ENCODE results near the gene PCDHGC4.

PCDHGC4 gene

DNA sequence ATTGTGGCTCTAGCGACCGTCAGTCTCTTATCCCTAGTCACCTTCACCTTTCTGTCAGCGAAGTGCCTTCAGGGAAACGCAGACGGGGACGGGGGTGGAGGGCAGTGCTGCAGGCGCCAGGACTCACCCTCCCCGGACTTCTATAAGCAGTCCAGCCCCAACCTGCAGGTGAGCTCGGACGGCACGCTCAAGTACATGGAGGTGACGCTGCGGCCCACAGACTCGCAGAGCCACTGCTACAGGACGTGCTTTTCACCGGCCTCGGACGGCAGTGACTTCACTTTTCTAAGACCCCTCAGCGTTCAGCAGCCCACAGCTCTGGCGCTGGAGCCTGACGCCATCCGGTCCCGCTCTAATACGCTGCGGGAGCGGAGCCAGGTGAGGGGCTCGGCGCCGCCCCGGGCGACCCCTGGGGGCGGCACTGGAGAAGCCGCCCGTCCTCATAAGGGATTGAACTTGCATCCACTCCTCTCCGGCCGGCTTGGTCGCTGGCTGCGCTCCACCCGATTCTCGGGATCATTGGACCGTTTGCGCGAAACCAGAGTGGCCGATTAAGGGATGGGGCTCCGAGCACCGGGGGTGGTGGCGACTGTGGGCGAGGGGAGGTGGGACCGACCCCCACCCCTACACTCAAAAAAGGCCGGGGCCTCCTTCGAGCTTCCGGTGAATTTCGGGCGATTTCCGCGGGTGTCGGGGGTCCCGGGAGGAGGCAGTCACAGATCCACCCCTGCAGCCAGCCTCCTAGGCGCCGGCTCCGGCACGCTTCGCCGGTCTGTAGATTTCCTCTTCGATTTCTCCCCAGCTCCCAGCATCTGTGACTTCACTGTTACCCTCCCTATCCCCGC is 6.7 kb downstream of the PCDHGC4 start:
- Histone ChIP-seq H3K4me2 (ENCODE audit: low read length) (peak overlapping the region; percentile 23; the same call in 1 of the 2 replicates), H4K20me1 (ENCODE audit: insufficient read depth, low read length) (no peaks in the 10 kb centered on the region), H3K79me2 (ENCODE audit: insufficient read depth, low read length) (no peaks in the 10 kb centered on the region), H3K9ac (ENCODE audit: low read length) (no peak overlapping the region), H2AFZ (ENCODE audit: low read length) (no peak overlapping the region), H3K9me2 (ENCODE audit: low read depth, low read length) (no peaks in the 10 kb centered on the region), H3K27ac (ENCODE audit: low read depth, low read length, poor library complexity, severe bottlenecking) (no peak overlapping the region), H3K27me3 (ENCODE audit: insufficient read depth, low read length) (no peaks in the 10 kb centered on the region), H3K4me1 (ENCODE audit: insufficient read depth, low read length, severe bottlenecking) (no peaks in the 10 kb centered on the region), H3F3A (ENCODE audit: insufficient read depth, low read length) (no peaks in the 10 kb centered on the region), H3K36me3 (ENCODE audit: insufficient read depth, low read length) (no peaks in the 10 kb centered on the region), H3K9me3 (ENCODE audit: low read length) (no peaks in the 10 kb centered on the region), H3K4me3 (ENCODE audit: low read depth, low read length, poor library complexity, severe bottlenecking) (peak overlapping the region; percentile 34)
- TF ChIP-seq EZH2 (IDR thresholded peaks at IDR 0.05; ENCODE audit: borderline replicate concordance, low read length) (no peak), CTCF (IDR thresholded peaks at IDR 0.05; ENCODE audit: low read length) (no peak)

GRCh38 chr5:141492168-141492885 is 7.5 kb downstream of the PCDHGC4 start:
- Histone ChIP-seq H3K9ac (ENCODE audit: low read length) (no peak overlapping the region), H4K20me1 (ENCODE audit: insufficient read depth, low read length) (no peaks in the 10 kb centered on the region), H3K9me3 (ENCODE audit: low read length) (no peaks in the 10 kb centered on the region), H3K27me3 (ENCODE audit: insufficient read depth, low read length) (no peaks in the 10 kb centered on the region), H3K4me3 (ENCODE audit: low read depth, low read length, poor library complexity, severe bottlenecking) (peak overlapping the region; percentile 34), H3K4me1 (ENCODE audit: insufficient read depth, low read length, severe bottlenecking) (no peaks in the 10 kb centered on the region), H3K4me2 (ENCODE audit: low read length) (peak overlapping the region; percentile 23; the same call in 1 of the 2 replicates), H3K9me2 (ENCODE audit: low read depth, low read length) (no peaks in the 10 kb centered on the region), H3K79me2 (ENCODE audit: insufficient read depth, low read length) (no peaks in the 10 kb centered on the region), H2AFZ (ENCODE audit: low read length) (no peak overlapping the region), H3K27ac (ENCODE audit: low read depth, low read length, poor library complexity, severe bottlenecking) (no peak overlapping the region), H3K36me3 (ENCODE audit: insufficient read depth, low read length) (no peaks in the 10 kb centered on the region), H3F3A (ENCODE audit: insufficient read depth, low read length) (no peaks in the 10 kb centered on the region)
- TF ChIP-seq EZH2 (IDR thresholded peaks at IDR 0.05; ENCODE audit: borderline replicate concordance, low read length) = no peak
- TF ChIP-seq CTCF (IDR thresholded peaks at IDR 0.05; ENCODE audit: low read length) = no peak

DNA sequence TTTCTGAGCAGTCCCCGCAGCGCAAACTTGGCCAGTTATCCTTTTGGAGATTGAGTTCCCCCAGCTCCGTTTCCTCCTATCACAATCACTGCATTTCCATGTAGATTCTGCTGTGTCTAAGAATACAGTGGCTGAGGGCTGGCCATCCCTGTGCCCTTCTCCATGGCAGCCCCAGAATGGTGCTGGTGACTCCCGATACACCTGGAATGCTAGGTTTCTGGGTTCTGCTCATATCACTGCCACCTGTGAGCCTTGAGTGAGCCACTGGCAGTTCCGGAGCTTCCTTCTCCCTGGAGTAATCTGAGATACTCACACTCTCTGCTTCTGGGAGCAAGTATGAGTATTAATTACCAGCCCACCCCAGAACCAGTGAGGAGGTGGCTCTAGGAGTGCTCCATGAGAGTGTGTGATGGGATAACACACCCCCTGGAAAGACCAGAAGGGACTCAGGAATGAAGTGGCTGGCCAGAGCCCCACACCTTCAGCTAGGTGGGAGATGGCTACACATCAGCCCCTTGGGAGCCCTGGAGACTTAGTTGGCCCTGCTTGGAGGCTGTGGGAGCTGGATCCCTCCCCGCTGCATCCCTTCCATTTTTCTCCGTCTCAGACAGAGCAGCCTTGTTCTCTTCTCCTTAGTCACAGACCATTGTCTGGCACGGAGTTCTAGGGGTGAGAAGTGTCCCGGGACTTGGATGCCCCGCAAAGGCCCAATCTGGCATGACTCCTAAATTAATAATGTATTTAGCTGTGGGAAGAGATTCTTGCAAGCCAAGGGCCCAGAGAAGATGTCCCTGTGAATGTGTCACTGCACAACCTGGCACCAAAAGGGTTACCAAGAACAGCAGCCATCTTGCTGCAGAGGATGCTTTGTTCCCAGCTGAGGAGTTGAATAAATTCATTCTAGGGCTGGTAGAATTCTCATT is 8.9 kb downstream of the PCDHGC4 start:
- no peaks in the 10 kb centered on the region for H3K36me3 ChIP-seq (ENCODE audit: insufficient read depth, low read length)
- H3F3A ChIP-seq (ENCODE audit: insufficient read depth, low read length) = no peaks in the 10 kb centered on the region
- H3K27ac ChIP-seq (ENCODE audit: low read depth, low read length, poor library complexity, severe bottlenecking) = no peak overlapping the region
- no peaks in the 10 kb centered on the region for H3K9me2 ChIP-seq (ENCODE audit: low read depth, low read length)
- no peaks in the 10 kb centered on the region for H4K20me1 ChIP-seq (ENCODE audit: insufficient read depth, low read length)
- no peak for TF ChIP-seq EZH2 (IDR thresholded peaks at IDR 0.05; ENCODE audit: borderline replicate concordance, low read length)
- TF ChIP-seq CTCF (IDR thresholded peaks at IDR 0.05; ENCODE audit: low read length) = no peak
- H3K9me3 ChIP-seq (ENCODE audit: low read length) = no peaks in the 10 kb centered on the region
- no peak overlapping the region for H3K4me3 ChIP-seq (ENCODE audit: low read depth, low read length, poor library complexity, severe bottlenecking)
- no peaks in the 10 kb centered on the region for H3K79me2 ChIP-seq (ENCODE audit: insufficient read depth, low read length)
- H3K4me1 ChIP-seq (ENCODE audit: insufficient read depth, low read length, severe bottlenecking) = no peaks in the 10 kb centered on the region
- no peak overlapping the region for H2AFZ ChIP-seq (ENCODE audit: low read length)
- no peaks in the 10 kb centered on the region for H3K27me3 ChIP-seq (ENCODE audit: insufficient read depth, low read length)
- H3K4me2 ChIP-seq (ENCODE audit: low read length) = no peak overlapping the region
- H3K9ac ChIP-seq (ENCODE audit: low read length) = no peak overlapping the region

Data from OCI-LY1 (cell line).